ENCODE results near the gene FASLG.

Gene FASLG

GRCh38 chr1:172657586-172657985 lies 1.3 kb upstream of the FASLG start:
- no peak overlapping the region for H3K27ac ChIP-seq
- TF ChIP-seq CTCF (conservative IDR thresholded peaks at IDR 0.05): no peak

GRCh38 chr1:172661107-172661506 lies 2.2 kb downstream of the FASLG start:
- TF ChIP-seq CTCF (conservative IDR thresholded peaks at IDR 0.05): no peak

GRCh38 chr1:172662464-172663109 lies 3.7 kb downstream of the FASLG start:
- H3K27ac ChIP-seq: no peak overlapping the region
- no peak for TF ChIP-seq CTCF (conservative IDR thresholded peaks at IDR 0.05)

More at GRCh38 chr1:172661107-172661506, 2.2 kb downstream of the FASLG start:
- no peak overlapping the region for H3K27ac ChIP-seq

- TF ChIP-seq CTCF (conservative IDR thresholded peaks at IDR 0.05): no peak
- no peak overlapping the region for H3K27ac ChIP-seq
These were observed 4.8 kb downstream of the FASLG start for GRCh38 chr1:172663732-172664131.

GRCh38 chr1:172668097-172668496 lies 9.2 kb downstream of the FASLG start:
- no peak for TF ChIP-seq CTCF (conservative IDR thresholded peaks at IDR 0.05)
- H3K27ac ChIP-seq: no peak overlapping the region

- no peak for TF ChIP-seq CTCF (conservative IDR thresholded peaks at IDR 0.05)
- H3K27ac ChIP-seq: no peak overlapping the region
These were observed 10.1 kb downstream of the FASLG start for GRCh38 chr1:172669011-172669410.

- TF ChIP-seq CTCF (conservative IDR thresholded peaks at IDR 0.05): no peak
- no peak overlapping the region for H3K27ac ChIP-seq
These were observed 11.4 kb downstream of the FASLG start for GRCh38 chr1:172670316-172670715.
